Left hindlimb (tissue), 1 donor: ENCODE results near the gene IGSF1.

Experiments
- DNase-seq: peaks from one replicate; pipeline ENCODE4 v3.0.0-alpha.2; 2018

Gene IGSF1

GRCh38 chrX:131288738-131289511, at the start of gene IGSF1:
IGSF1 (minus strand) TSS chrX:131289306; CDS start chrX:131286674, 2,632 bp downstream.
- DNase-seq = peak; percentile 59

GRCh38 chrX:131332331-131332730, 43.2 kb upstream of the IGSF1 start:
- no peak for DNase-seq

- DNase-seq = no peak
These were observed 42.0 kb upstream of the IGSF1 start for GRCh38 chrX:131331152-131331551.

GRCh38 chrX:131330735-131331134, 41.6 kb upstream of the IGSF1 start:
- DNase-seq = no peak

- no peak for DNase-seq
These were observed 33.5 kb upstream of the IGSF1 start for GRCh38 chrX:131322651-131323050.

GRCh38 chrX:131317326-131317725, 28.2 kb upstream of the IGSF1 start:
- DNase-seq = no peak

GRCh38 chrX:131316260-131316659, 27.2 kb upstream of the IGSF1 start:
- DNase-seq = no peak

GRCh38 chrX:131308980-131309379, 19.9 kb upstream of the IGSF1 start:
- no peak for DNase-seq

- no peak for DNase-seq
These were observed 17.5 kb upstream of the IGSF1 start for GRCh38 chrX:131306601-131307000.

- DNase-seq = no peak
These were observed 16.8 kb upstream of the IGSF1 start for GRCh38 chrX:131305926-131306325.

- no peak for DNase-seq
These were observed 13.6 kb upstream of the IGSF1 start for GRCh38 chrX:131302701-131303100.

GRCh38 chrX:131301155-131301554, 12.0 kb upstream of the IGSF1 start:
- no peak for DNase-seq

GRCh38 chrX:131298846-131299245, 9.7 kb upstream of the IGSF1 start:
- no peak for DNase-seq

GRCh38 chrX:131298036-131298435, 8.9 kb upstream of the IGSF1 start:
- DNase-seq = no peak

GRCh38 chrX:131289527-131289926, 421 bp upstream of the IGSF1 start:
- DNase-seq = no peak

- DNase-seq = no peak
These were observed 918 bp downstream of the IGSF1 start for GRCh38 chrX:131288188-131288587.

GRCh38 chrX:131287560-131288179, 1.4 kb downstream of the IGSF1 start:
- no peak for DNase-seq

- no peak for DNase-seq
These were observed 9.5 kb downstream of the IGSF1 start for GRCh38 chrX:131279617-131280016.

- no peak for DNase-seq
These were observed 9.9 kb downstream of the IGSF1 start for GRCh38 chrX:131279197-131279596.

- DNase-seq = no peak
These were observed 11.5 kb downstream of the IGSF1 start for GRCh38 chrX:131277543-131278136.

- DNase-seq = no peak
These were observed 16.1 kb downstream of the IGSF1 start for GRCh38 chrX:131273011-131273410.

GRCh38 chrX:131271826-131272225, 17.3 kb downstream of the IGSF1 start:
- DNase-seq = no peak

GRCh38 chrX:131271274-131271673, 17.8 kb downstream of the IGSF1 start:
- DNase-seq = no peak

- no peak for DNase-seq
These were observed 19.0 kb downstream of the IGSF1 start for GRCh38 chrX:131270080-131270479.
